Chondrocyte (in vitro differentiated cells): ENCODE data around the gene PATE4. TPM values are rescaled to one million over a fixed set of nuclear protein-coding genes. Genes with fewer than 3 reads are reported as not detected.

ENCODE experiments used
- DNase-seq: peaks from one replicate; pipeline ENCODE4 v3.0.0; 2021; ENCODE audit warnings: mixed read lengths, low spot score
- H3K27ac Mint-ChIP-seq: one replicate; pipeline ENCODE4 v1.8.0; 2021; ENCODE audit warnings: mild to moderate bottlenecking, moderate library complexity, mixed read lengths; ENCODE audit not compliant: unreplicated experiment
- H3K27me3 Mint-ChIP-seq: 2 replicates; pipeline ENCODE4 v1.8.0; 2021; ENCODE audit warnings: low read depth, mixed read lengths
- H3K36me3 Mint-ChIP-seq: 2 replicates; pipeline ENCODE4 v1.8.0; 2021; ENCODE audit warnings: low read depth, mixed read lengths
- H3K4me1 Mint-ChIP-seq: 2 replicates; pipeline ENCODE4 v1.8.0; 2021; ENCODE audit warnings: low read depth, mild to moderate bottlenecking, mixed read lengths
- H3K4me3 Mint-ChIP-seq: one replicate; pipeline ENCODE4 v1.8.0; 2021; ENCODE audit warnings: mild to moderate bottlenecking, moderate library complexity, mixed read lengths; ENCODE audit not compliant: unreplicated experiment
- H3K9me3 Mint-ChIP-seq: 2 replicates; pipeline ENCODE4 v1.8.0; 2021; ENCODE audit warnings: low read depth, mixed read lengths
- CTCF ChIP-seq: fragments of 200-600 bp; sonication (generic); IDR thresholded peaks from 2 replicates; pipeline ENCODE4 v1.5.0; 2021; ENCODE audit warnings: antibody characterized with exemption, mild to moderate bottlenecking, moderate library complexity
- total RNA-seq: library from RNA; stranded (reverse); gene quantifications from 3 replicates; pipeline ENCODE4 v1.2.1, GENCODE V29; 2021

The PATE4 gene
- total RNA-seq, 1 donor from 2014 or later: not detected

- H3K9me3 Mint-ChIP-seq: no peaks in the 10 kb centered on the region
- TF ChIP-seq CTCF: peak; percentile 60
- DNase-seq: peak; percentile 96
- H3K4me3 Mint-ChIP-seq: peak within 1 kb of the TSS; percentile 76
- H3K36me3 Mint-ChIP-seq: no peaks in the 10 kb centered on the region
- H3K4me1 Mint-ChIP-seq: peaks cover 33% of the 10 kb centered on the region
- no peaks in the 10 kb centered on the region for H3K27me3 Mint-ChIP-seq
- H3K27ac Mint-ChIP-seq: peak within 1 kb of the TSS; percentile 61
These were observed 54.5 kb downstream of the PATE4 start, which contains the start of gene HYLS1 for GRCh38 chr11:125887373-125888324. TSS of gene HYLS1 (plus strand) at chr11:125887668. CDS start at chr11:125899369, 11,701 bp downstream.

Other genes with a start within 250 kb of the PATE4 start
- gene STT3A, start 240.5 kb upstream of the PATE4 start, total RNA-seq: 247 to 286 TPM (median 252 TPM) in 3 replicates
- 18.3 to 28.4 TPM (median 23.5 TPM) in 3 replicates for gene CHEK1, start 208.2 kb upstream of the PATE4 start, total RNA-seq
- 0.20 to 0.56 TPM in 2 of 3 replicates, not detected in the other for gene ACRV1, start 152.5 kb upstream of the PATE4 start, total RNA-seq
- gene PATE1, start 87.0 kb upstream of the PATE4 start, total RNA-seq: not detected in 3 replicates
- not detected in 3 replicates for gene PATE2, start 54.5 kb upstream of the PATE4 start, total RNA-seq
- gene PATE3, start 45.2 kb upstream of the PATE4 start, total RNA-seq: not detected in 3 replicates
- 4.3 to 4.7 TPM (median 4.5 TPM) in 3 replicates for gene HYLS1, start 54.4 kb downstream of the PATE4 start, total RNA-seq
- 7.7 to 10.0 TPM (median 8.4 TPM) in 3 replicates for gene PUS3, start 69.9 kb downstream of the PATE4 start, total RNA-seq
- not detected in 3 replicates for gene DDX25, start 71.2 kb downstream of the PATE4 start, total RNA-seq
- gene VSIG10L2, start 112.7 kb downstream of the PATE4 start, total RNA-seq: not detected in 3 replicates
- 17.6 to 26.8 TPM (median 19.9 TPM) in 3 replicates for gene CDON, start 229.6 kb downstream of the PATE4 start, total RNA-seq